Right renal pelvis (tissue), 4 donors: ENCODE data around the gene TRIB2. TPM values are rescaled to one million over a fixed set of nuclear protein-coding genes. Genes with fewer than 3 reads are reported as not detected.

Experiments used
- DNase-seq, 4 donors: peaks; one replicate each; pipeline ENCODE4 v3.0.0-alpha.2; 2013; ENCODE audit warnings: low read depth in 4 of 4, low spot score in 3 of 4, missing footprints in 1 of 4
- polyA plus RNA-seq, 4 donors: library from polyadenylated mRNA; unstranded; fragments of 120-200 nt; gene quantifications; one replicate each; pipeline ENCODE4 v1.2.1, GENCODE V29; 2013; ENCODE audit not compliant: insufficient read length in 4 of 4

Gene TRIB2
- polyA plus RNA-seq, 4 donors = 188 to 229 (median 222) TPM

- DNase-seq = no peak
These were observed 2.1 kb downstream of the TRIB2 start for GRCh38 chr2:12718711-12719399.

- DNase-seq = no peak
These were observed 2.9 kb downstream of the TRIB2 start for GRCh38 chr2:12719400-12720277.

- DNase-seq = no peak
These were observed 3.5 kb downstream of the TRIB2 start for GRCh38 chr2:12720278-12720620.

DNA sequence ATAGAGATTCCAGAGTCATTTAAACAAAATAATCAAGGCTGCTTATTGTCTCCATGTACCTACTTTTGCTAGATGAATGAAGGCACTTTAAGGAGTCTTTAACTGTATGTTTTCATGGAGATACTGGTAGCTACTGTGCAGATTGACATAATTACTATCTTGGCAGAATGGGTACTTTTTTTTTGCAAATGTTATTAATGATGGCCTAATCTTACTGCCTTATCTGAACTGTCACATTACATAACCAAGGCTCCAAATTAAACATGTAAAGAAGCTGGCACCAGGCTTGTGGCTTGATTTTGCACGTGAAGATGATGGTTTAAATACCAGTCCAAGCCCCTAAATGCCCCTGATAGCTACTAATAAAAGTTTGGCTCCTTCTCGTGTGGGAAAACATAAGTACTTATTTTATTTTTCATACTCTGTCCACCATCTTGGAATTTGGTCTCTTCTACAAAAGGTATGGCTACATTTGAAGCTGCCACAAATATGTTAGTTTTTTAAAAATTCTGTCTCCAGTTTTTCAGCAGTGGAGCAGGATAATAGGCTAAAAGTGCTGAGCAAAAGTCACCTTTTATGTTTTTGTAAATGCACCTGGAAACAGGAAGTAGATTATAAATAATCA is 4.1 kb downstream of the TRIB2 start:
- no peak for DNase-seq

GRCh38 chr2:12721566-12722446 is 5.1 kb downstream of the TRIB2 start:
- DNase-seq = no peak

DNA sequence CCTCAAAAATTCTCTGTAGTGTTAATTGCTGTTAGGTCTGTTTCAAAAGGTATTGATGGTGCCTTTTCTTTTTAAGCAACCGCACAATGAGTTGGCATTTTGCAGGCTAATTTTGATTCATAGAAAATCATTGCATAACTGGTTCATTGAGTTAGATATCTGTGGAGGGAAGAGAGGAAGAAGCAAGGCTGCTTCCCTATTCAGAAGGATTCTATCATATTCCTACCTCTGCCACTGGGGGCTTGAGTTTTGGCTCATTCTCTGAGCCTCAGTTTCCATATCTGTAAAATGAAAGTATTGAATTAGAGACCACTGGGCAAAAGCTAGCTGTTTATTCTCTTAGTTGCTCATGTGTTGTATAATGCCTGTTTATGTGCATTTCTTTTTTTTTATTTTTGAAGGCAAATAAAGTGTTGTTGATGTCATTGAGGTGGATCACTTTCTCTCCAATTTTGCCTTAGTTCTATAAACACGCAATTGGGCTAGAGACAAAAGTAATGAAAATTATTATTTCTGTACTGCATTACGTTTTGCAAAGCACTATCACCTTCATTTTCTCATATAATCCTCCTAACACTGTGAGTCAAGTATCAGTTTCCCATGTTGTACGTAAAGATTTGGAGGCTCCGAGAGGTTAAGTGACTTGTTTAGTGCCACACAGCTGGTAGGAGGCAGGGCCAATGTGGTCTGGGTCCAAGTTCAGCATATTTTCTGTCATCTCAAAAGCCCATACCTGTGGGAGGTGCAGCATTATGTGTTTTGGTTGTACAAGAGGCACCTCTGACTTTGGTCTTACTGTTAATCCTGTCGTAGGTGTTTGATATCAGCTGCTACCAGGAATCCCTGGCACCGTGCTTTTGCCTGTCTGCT is 5.9 kb downstream of the TRIB2 start:
- no peak for DNase-seq

DNA sequence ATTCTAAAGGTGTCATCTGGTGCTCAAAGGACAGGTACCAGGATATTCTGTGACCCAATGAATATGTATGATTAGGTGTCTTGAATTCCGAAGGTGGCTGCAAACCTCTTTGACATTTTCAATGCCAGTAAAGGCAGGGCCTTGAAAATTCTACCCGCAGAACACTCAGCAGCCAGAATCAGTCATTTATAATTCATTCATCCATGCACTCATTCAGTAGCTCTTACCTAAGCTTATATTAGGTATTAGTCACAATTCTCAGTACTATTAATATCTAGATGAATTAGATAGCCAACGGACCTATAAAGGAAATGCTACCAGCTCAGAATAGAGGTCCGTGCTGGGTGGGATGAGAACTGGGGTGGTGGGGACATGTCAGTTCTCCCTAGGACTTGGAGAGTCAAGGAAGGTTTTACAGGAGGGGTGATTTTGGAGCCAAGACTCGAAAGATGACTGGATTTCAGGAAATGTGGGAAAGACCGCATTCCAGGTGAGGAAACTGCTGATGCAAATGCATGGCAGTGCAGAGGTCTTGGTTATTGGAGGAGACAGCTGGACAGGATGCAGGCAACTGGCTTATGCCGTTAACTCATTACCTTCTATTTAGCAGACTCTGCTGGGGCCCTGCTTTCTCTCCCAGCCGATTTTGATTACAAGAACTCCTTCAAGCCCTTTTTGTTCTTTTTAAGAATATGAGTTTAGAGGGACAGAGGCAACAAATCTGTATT is 7.2 kb downstream of the TRIB2 start:
- no peak for DNase-seq

- DNase-seq = no peak
These were observed 8.8 kb downstream of the TRIB2 start for GRCh38 chr2:12725233-12726187.

GRCh38 chr2:12726271-12726670 is 9.5 kb downstream of the TRIB2 start:
- no peak for DNase-seq

DNA sequence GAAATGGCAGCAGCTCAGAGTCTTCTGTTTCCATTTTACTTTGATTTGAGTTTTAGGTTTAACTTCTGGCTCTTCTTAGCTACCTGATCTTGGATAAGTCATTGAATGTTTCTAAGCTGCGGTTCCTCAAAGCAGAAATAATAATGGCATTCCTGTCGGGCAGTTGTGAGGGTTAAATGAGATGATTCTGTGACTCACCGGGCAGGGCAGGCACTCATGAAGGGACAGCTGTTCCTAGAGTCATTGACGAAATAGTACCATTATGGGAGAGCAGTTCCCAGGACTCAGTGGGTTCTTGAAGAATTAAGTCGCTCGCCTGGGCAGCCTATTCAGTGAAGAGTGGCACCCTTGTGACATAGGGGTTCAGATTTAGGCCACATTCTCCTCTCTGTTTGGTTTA is 10.3 kb downstream of the TRIB2 start:
- DNase-seq = no peak

- no peak for DNase-seq
These were observed 10.9 kb downstream of the TRIB2 start for GRCh38 chr2:12727641-12728040.

- no peak for DNase-seq
These were observed 11.6 kb downstream of the TRIB2 start for GRCh38 chr2:12728221-12728777.

DNA sequence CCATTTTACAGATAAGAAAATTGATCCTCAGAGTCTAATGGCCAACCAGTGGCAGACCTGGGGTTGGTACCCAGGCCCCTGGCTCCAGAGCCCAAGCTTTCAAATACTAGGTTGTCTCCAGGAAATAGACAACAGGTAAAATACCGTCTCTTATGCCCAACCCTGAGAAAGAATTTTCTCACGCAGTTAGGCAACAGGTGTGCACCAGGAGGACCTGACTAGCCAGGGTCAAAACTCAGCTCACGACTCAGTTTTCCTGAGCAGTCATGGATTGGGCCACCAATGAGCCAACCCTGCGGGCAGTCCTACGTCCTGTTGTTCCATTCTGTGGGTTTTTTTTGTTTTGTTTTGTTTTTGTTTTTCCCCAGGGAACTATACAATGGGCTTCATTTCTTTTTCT is 13.5 kb downstream of the TRIB2 start:
- no peak for DNase-seq

DNA sequence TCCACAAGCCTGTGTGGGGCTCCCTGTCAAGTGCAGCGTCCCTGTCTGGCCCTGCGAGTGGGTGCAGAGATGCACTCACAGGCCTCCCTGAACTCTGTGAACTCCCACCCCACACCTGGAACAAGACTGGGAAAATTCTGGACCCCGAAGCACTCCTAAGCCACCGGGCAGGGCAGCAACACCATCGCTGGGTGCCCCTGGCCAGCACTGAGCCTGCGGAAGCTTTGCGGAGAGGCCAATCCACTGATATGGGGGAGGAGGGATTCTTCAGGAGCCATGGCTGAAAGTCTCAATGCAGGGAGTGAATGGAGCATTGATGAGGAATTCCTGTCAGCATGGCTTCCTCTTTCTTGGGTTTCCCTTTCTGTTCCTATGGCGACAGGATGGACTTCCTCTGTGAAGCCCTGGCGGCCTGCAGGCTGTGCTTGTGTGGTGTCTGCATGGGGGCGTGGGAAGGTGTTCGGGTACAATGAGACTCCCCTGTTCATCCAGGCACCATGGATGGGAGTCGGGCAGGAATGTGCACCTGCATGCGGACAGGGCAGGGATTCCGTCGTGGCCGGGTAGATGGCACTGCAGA is 15.1 kb downstream of the TRIB2 start:
- no peak for DNase-seq

- DNase-seq = no peak
These were observed 15.9 kb downstream of the TRIB2 start for GRCh38 chr2:12732651-12733050.

GRCh38 chr2:12733846-12734245 is 17.1 kb downstream of the TRIB2 start:
- no peak for DNase-seq

- DNase-seq = no peak
These were observed 18.3 kb downstream of the TRIB2 start for GRCh38 chr2:12734914-12735654.
